RPMI8226 (cell line): Measurements from ENCODE around the gene NPY4R2.
"Not testable (repeated sequence)": the region's sequence is repeated elsewhere in the genome, so short reads cannot be mapped to it uniquely, and the experiment has no call there.

ENCODE experiments used
- DNase-seq: peaks from one replicate; pipeline ENCODE4 v3.0.0-alpha.2; 2015

NPY4R2 gene

GRCh38 chr10:47936772-47937228, 18.3 kb downstream of the NPY4R2 start:
- not testable (repeated sequence) for DNase-seq

- not testable (repeated sequence) for DNase-seq
These were observed 19.2 kb downstream of the NPY4R2 start for GRCh38 chr10:47937634-47938033.

- DNase-seq, result not testable (repeated sequence)
These were observed 22.4 kb downstream of the NPY4R2 start for GRCh38 chr10:47940821-47941220.

GRCh38 chr10:47941379-47941778, 22.9 kb downstream of the NPY4R2 start:
- DNase-seq, result not testable (repeated sequence)

GRCh38 chr10:47942351-47943019, 24.0 kb downstream of the NPY4R2 start:
- DNase-seq, result not testable (repeated sequence)

GRCh38 chr10:47943328-47943727, 24.9 kb downstream of the NPY4R2 start:
- DNase-seq, result not testable (repeated sequence)

- not testable (repeated sequence) for DNase-seq
These were observed 29.0 kb downstream of the NPY4R2 start for GRCh38 chr10:47947424-47947823.

GRCh38 chr10:47957158-47957557, 38.7 kb downstream of the NPY4R2 start:
- not testable (repeated sequence) for DNase-seq

- DNase-seq, result not testable (repeated sequence)
These were observed 41.2 kb downstream of the NPY4R2 start for GRCh38 chr10:47959677-47960076.

GRCh38 chr10:47960699-47961098, 42.2 kb downstream of the NPY4R2 start:
- DNase-seq, result not testable (repeated sequence)

- not testable (repeated sequence) for DNase-seq
These were observed 44.3 kb downstream of the NPY4R2 start for GRCh38 chr10:47962785-47963184.

- not testable (repeated sequence) for DNase-seq
These were observed 46.0 kb downstream of the NPY4R2 start for GRCh38 chr10:47964280-47965063.

- DNase-seq, result not testable (repeated sequence)
These were observed 50.5 kb downstream of the NPY4R2 start for GRCh38 chr10:47968988-47969387.

GRCh38 chr10:47970047-47970446, 51.6 kb downstream of the NPY4R2 start:
- not testable (repeated sequence) for DNase-seq

- not testable (repeated sequence) for DNase-seq
These were observed 53.1 kb downstream of the NPY4R2 start for GRCh38 chr10:47971598-47971997.

- not testable (repeated sequence) for DNase-seq
These were observed 53.6 kb downstream of the NPY4R2 start for GRCh38 chr10:47972077-47972476.
